NCI-H1436 (cell line): ENCODE results near the gene SCYL1.

ENCODE experiments used
- DNase-seq: peaks from one replicate; lab custom pipeline; 2025; lab: John Stamatoyannopoulos, UW

The SCYL1 gene

GRCh38 chr11:65537296-65537597 is 12.4 kb downstream of the SCYL1 start:
- no peak for DNase-seq

- DNase-seq = no peak
Observed at GRCh38 chr11:65537620-65538231, 12.8 kb downstream of the SCYL1 start.

GRCh38 chr11:65538232-65538914 is 13.5 kb downstream of the SCYL1 start:
- no peak for DNase-seq

- no peak for DNase-seq
Observed at GRCh38 chr11:65538915-65539743, 14.2 kb downstream of the SCYL1 start.

- DNase-seq = no peak
Observed at GRCh38 chr11:65539744-65540289, 14.9 kb downstream of the SCYL1 start.

- no peak for DNase-seq
Observed at GRCh38 chr11:65540290-65541092, 15.6 kb downstream of the SCYL1 start.

GRCh38 chr11:65541093-65541982 is 16.5 kb downstream of the SCYL1 start:
- no peak for DNase-seq

- DNase-seq = no peak
Observed at GRCh38 chr11:65542738-65543390, 18.0 kb downstream of the SCYL1 start.

GRCh38 chr11:65545853-65546216 is 21.0 kb downstream of the SCYL1 start:
- DNase-seq = no peak

- peak; percentile 88 for DNase-seq
Observed at GRCh38 chr11:65546217-65546958, 21.5 kb downstream of the SCYL1 start.

- no peak for DNase-seq
Observed at GRCh38 chr11:65547446-65548125, 22.7 kb downstream of the SCYL1 start.

- DNase-seq = no peak
Observed at GRCh38 chr11:65548395-65548794, 23.5 kb downstream of the SCYL1 start.

- no peak for DNase-seq
Observed at GRCh38 chr11:65549096-65549495, 24.2 kb downstream of the SCYL1 start.

- DNase-seq = peak; percentile 82
Observed at GRCh38 chr11:65551572-65552387, 26.9 kb downstream of the SCYL1 start.

GRCh38 chr11:65552388-65552951 is 27.6 kb downstream of the SCYL1 start:
- no peak for DNase-seq

- DNase-seq = peak; percentile 87
Observed at GRCh38 chr11:65553301-65554001, 28.6 kb downstream of the SCYL1 start.

- DNase-seq = no peak
Observed at GRCh38 chr11:65554057-65554818, 29.4 kb downstream of the SCYL1 start.
